ENCODE measurements around the gene EML3. TPM values are rescaled to one million over a fixed set of nuclear protein-coding genes. Genes with fewer than 3 reads are reported as not detected.

Gene EML3
- total RNA-seq, 2 experiments from 2014 or later: 132 to 133 TPM

DNA sequence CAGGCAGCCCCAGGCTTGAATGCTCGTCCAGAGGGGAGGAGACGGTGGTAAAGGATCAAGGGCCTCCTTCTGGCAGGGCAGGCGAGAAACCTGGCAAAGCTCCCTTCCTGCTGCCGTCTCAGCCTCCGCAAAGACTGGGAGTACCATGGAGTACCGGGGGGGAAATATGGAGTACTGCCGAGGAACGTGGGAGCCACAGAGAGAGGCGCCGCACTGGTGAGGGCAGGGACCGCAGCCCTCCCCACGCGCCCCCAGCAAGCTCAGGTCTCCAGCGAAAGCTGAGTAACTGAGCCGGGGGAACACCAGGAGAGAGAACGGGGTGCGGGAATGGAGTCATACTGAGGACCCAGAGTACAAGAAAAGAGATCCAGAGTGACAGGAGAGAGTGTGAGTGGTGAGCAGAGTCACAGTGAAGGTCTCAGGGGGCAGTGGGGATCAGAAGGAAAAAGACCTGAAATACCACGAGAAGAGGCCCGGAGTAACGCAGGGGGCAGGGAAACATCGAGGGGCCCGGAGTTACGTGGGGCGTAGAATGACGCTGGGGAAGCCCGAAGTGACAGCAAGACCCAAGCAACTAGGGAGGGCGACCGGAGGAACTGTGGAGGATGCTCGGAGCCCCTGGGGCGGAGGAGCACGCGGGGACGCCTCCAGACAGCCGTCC is 740 bp downstream of the EML3 start:
- Mint-ChIP-seq H3K4me3 (peak overlapping the region; percentile 100), H3K36me3 (peaks cover 18% of the 10 kb centered on the region), H3K27ac (peak overlapping the region; percentile 99), H3K4me1 (peaks cover 50% of the 10 kb centered on the region), H3K27me3 (no peaks in the 10 kb centered on the region), H3K9me3 (ENCODE audit: low read depth) (no peaks in the 10 kb centered on the region)
- ATAC-seq: peak; percentile 6
- CTCF ChIA-PET: interaction anchor here (0.7 to 4.2 kb wide), 31 partner anchors 8 to 175 kb away, joined by 3 to 54 read pairs (median 4); partner anchors contain the start of genes B3GAT3, BSCL2, C11orf98 and CSKMT
- DNase-seq: peak; percentile 70

DNA sequence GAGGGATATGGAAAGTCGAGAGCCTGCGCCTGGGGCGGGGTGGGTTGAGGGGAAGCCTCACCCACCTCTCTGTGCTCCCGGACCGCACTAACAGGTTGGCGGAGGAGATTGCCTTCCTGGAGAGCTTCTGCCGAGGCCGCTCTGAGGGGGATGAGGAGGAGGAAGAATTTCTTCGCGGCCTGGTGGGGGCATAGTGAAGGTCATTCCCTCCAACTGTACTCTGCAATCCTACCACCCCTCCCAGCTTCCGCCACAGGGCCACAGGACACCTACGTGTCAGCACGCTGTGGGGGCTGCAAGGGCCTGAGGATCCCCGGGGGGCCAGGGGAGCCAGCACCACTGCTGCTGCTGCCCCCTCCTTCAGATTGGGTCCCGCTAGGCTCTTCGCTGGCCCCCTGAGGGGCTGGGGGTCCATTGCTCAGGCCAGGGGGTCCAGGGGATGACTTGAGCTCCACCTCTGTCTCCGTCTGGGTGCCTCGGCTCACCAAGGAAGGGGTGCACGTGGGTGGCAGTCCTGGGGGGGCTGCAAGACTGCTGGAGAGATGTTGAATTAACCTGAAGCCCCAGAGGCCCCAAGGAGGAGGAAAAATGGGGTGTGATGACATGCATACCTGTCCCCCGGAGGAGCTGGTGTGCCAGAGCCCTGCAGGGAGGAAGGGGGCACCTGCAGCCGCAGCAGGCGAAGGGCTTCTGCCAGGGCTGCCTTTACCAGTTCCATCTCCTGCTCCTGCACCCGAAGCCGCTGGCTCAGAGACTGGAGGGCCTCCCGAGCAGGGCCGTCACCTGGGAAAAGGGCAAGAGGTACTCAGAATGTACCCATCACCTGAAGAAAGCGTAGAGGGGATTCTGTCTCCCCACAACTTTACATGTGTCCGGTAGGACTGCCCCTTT is 1.5 kb downstream of the EML3 start:
- H3K9me3 Mint-ChIP-seq (ENCODE audit: low read depth): no peaks in the 10 kb centered on the region
- peak overlapping the region; percentile 100 for H3K4me3 Mint-ChIP-seq
- no peak for DNase-seq
- no peaks in the 10 kb centered on the region for H3K27me3 Mint-ChIP-seq
- H3K27ac Mint-ChIP-seq: peak overlapping the region; percentile 99
- H3K36me3 Mint-ChIP-seq: peaks cover 20% of the 10 kb centered on the region
- peaks cover 52% of the 10 kb centered on the region for H3K4me1 Mint-ChIP-seq
- CTCF ChIA-PET: interaction anchor here (0.7 to 4.2 kb wide), 25 partner anchors 10 to 176 kb away, joined by 3 to 54 read pairs (median 4); partner anchors contain the start of genes B3GAT3, C11orf98, CSKMT and GANAB
- no peak for ATAC-seq

DNA sequence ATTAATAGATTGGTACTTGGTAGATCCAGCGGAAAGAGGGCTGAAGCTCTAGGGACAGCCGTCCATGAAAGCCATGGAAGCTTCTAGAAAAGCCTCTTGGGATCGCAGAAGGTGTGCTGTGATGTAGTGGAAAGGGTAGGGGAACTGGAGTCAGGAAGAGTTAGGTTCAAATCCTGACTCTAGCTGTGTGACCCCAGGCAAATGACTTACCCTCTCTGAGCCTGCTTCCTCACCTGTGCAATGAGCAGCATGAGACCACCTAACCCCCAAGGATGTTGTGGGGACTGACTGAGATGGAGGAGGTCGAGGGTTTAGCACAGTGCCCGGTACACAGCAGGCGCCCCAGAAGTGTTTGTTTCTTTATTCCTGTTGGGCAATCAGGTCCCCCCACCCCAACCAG is 2.2 kb downstream of the EML3 start:
- Mint-ChIP-seq H3K9me3 (ENCODE audit: low read depth) (no peaks in the 10 kb centered on the region), H3K36me3 (peaks cover 21% of the 10 kb centered on the region), H3K27me3 (no peaks in the 10 kb centered on the region), H3K4me1 (peaks cover 53% of the 10 kb centered on the region), H3K27ac (peak overlapping the region; percentile 76), H3K4me3 (peak overlapping the region; percentile 100)
- ATAC-seq: no peak
- CTCF ChIA-PET: interaction anchor here (1.2 to 4.2 kb wide), 7 partner anchors 11 to 84 kb away, joined by 3 to 54 read pairs (median 9); partner anchors contain the start of genes B3GAT3, GANAB, MTA2 and TUT1
- DNase-seq: no peak

- H3K4me3 Mint-ChIP-seq: no peak overlapping the region
- H3K36me3 Mint-ChIP-seq: peaks cover 29% of the 10 kb centered on the region
- H3K4me1 Mint-ChIP-seq: peaks cover 51% of the 10 kb centered on the region
- CTCF ChIA-PET: interaction anchor here (1.0 to 2.0 kb wide), 2 partner anchors 86 to 87 kb away, joined by 3 to 9 read pairs; no protein-coding TSS in a partner anchor
- H3K27me3 Mint-ChIP-seq: no peaks in the 10 kb centered on the region
- peak overlapping the region; percentile 12 for H3K27ac Mint-ChIP-seq
- no peaks in the 10 kb centered on the region for H3K9me3 Mint-ChIP-seq (ENCODE audit: low read depth)
- DNase-seq: no peak
- ATAC-seq: no peak
Observed at GRCh38 chr11:62608776-62609175, 3.8 kb downstream of the EML3 start.

GRCh38 chr11:62607714-62608113 is 4.9 kb downstream of the EML3 start:
- ATAC-seq (no peak), DNase-seq (no peak)
- H3K27me3 Mint-ChIP-seq: no peaks in the 10 kb centered on the region
- H3K4me1 Mint-ChIP-seq: peaks cover 52% of the 10 kb centered on the region
- H3K36me3 Mint-ChIP-seq: peaks cover 36% of the 10 kb centered on the region
- no peaks in the 10 kb centered on the region for H3K9me3 Mint-ChIP-seq (ENCODE audit: low read depth)
- H3K4me3 Mint-ChIP-seq: no peak overlapping the region
- H3K27ac Mint-ChIP-seq: no peak overlapping the region
- CTCF ChIA-PET: interaction anchor here (1.0 to 1.1 kb wide), 2 partner anchors 14 to 88 kb away, joined by 3 read pairs; no protein-coding TSS in a partner anchor

DNA sequence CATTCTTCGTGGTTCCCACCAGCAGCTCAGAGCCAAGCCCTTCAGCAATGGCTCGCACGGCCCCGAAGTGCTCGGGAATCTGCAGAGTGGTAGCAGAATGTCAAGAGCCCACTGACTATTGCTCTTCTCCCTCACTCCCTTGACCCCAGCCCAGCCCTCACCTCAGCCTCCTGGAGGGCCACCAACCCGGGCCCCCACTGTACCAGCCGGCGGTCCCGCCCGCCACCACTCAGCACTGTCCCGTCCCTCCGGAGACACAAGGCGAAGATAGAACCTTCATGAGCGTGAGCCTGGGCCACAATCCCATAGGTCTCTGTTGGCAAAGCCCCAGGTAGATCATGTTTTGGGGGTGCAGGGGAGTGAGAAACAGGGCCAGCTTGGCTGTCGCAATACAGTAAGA is 6.7 kb downstream of the EML3 start:
- Mint-ChIP-seq H3K36me3 (peaks cover 36% of the 10 kb centered on the region), H3K4me1 (peaks cover 49% of the 10 kb centered on the region), H3K4me3 (no peak overlapping the region), H3K27me3 (no peaks in the 10 kb centered on the region), H3K9me3 (ENCODE audit: low read depth) (no peaks in the 10 kb centered on the region), H3K27ac (no peak overlapping the region)
- DNase-seq: no peak
- no peak for ATAC-seq
- CTCF ChIA-PET: interaction anchor here (1.2 to 1.8 kb wide), 2 partner anchors 15 kb away, joined by 3 to 5 read pairs; partner anchors contain the start of gene TUT1

- Mint-ChIP-seq H3K4me1 (peaks cover 44% of the 10 kb centered on the region), H3K27ac (no peak overlapping the region), H3K4me3 (no peak overlapping the region), H3K27me3 (no peaks in the 10 kb centered on the region), H3K9me3 (ENCODE audit: low read depth) (no peaks in the 10 kb centered on the region), H3K36me3 (peaks cover 38% of the 10 kb centered on the region)
- DNase-seq: no peak
- CTCF ChIA-PET: interaction anchor here (1.8 kb wide), 1 partner anchor 14 kb away, joined by 5 read pairs; the partner anchor contains the start of gene TUT1
- no peak for ATAC-seq
Observed at GRCh38 chr11:62605467-62605866, 7.1 kb downstream of the EML3 start.

DNA sequence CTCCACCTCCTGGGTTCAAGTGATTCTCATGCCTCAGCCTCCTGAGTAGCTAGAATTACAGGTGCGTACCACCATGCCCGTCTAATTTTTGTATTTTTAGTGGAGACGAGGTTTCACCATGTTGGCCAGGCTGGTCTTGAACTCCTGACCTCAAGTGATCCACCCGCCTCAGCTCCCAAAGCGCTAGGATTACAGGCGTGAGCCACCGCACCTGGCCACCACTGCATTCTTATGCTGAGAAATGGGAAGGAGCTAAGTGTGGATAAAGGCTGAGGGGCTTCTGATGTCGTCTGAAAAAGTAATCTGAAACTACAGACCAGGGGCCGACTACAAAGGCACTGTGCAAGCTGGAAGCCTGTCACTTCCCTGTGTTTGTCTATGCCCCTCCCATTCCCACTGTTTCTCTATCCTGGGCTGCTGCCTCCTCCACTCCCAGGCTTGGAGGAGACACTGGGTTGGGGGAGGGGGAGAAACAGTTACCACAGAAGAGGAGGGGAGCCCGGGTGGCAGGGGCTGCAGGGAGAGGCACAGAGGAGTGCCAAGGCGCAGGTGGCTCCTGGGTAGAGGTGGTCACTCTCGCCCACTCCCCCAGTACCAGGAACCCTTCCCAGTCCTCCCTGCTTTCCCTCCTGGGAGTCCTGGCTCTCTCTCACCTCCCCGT is 8.0 kb downstream of the EML3 start:
- ATAC-seq: no peak
- H3K27me3 Mint-ChIP-seq: no peaks in the 10 kb centered on the region
- CTCF ChIA-PET: interaction anchor here (0.8 to 1.8 kb wide), 3 partner anchors 10 to 89 kb away, joined by 3 to 5 read pairs (median 5); no protein-coding TSS in a partner anchor
- peak overlapping the region; percentile 26 for H3K27ac Mint-ChIP-seq
- H3K4me3 Mint-ChIP-seq: no peak overlapping the region
- no peaks in the 10 kb centered on the region for H3K9me3 Mint-ChIP-seq (ENCODE audit: low read depth)
- DNase-seq: no peak
- peaks cover 44% of the 10 kb centered on the region for H3K4me1 Mint-ChIP-seq
- peaks cover 43% of the 10 kb centered on the region for H3K36me3 Mint-ChIP-seq

GRCh38 chr11:62603776-62604299 is 8.7 kb downstream of the EML3 start:
- Mint-ChIP-seq H3K36me3 (peaks cover 47% of the 10 kb centered on the region), H3K4me1 (peaks cover 46% of the 10 kb centered on the region), H3K27ac (no peak overlapping the region), H3K4me3 (peak overlapping the region; percentile 22), H3K27me3 (no peaks in the 10 kb centered on the region), H3K9me3 (ENCODE audit: low read depth) (no peaks in the 10 kb centered on the region)
- CTCF ChIA-PET: interaction anchor here (0.8 to 1.8 kb wide), 6 partner anchors 8 to 179 kb away, joined by 3 to 6 read pairs (median 4); partner anchors contain the start of gene TUT1
- ATAC-seq (no peak), DNase-seq (no peak)

GRCh38 chr11:62603072-62603408 is 9.5 kb downstream of the EML3 start:
- peak overlapping the region; percentile 22 for H3K4me3 Mint-ChIP-seq
- H3K27ac Mint-ChIP-seq: peak overlapping the region; percentile 24
- H3K9me3 Mint-ChIP-seq (ENCODE audit: low read depth): no peaks in the 10 kb centered on the region
- ATAC-seq (no peak), DNase-seq (no peak)
- CTCF ChIA-PET: interaction anchor here (1.1 to 1.8 kb wide), 5 partner anchors 9 to 178 kb away, joined by 3 to 6 read pairs (median 5); partner anchors contain the start of gene TUT1
- no peaks in the 10 kb centered on the region for H3K27me3 Mint-ChIP-seq
- H3K36me3 Mint-ChIP-seq: peaks cover 53% of the 10 kb centered on the region
- peaks cover 48% of the 10 kb centered on the region for H3K4me1 Mint-ChIP-seq

DNA sequence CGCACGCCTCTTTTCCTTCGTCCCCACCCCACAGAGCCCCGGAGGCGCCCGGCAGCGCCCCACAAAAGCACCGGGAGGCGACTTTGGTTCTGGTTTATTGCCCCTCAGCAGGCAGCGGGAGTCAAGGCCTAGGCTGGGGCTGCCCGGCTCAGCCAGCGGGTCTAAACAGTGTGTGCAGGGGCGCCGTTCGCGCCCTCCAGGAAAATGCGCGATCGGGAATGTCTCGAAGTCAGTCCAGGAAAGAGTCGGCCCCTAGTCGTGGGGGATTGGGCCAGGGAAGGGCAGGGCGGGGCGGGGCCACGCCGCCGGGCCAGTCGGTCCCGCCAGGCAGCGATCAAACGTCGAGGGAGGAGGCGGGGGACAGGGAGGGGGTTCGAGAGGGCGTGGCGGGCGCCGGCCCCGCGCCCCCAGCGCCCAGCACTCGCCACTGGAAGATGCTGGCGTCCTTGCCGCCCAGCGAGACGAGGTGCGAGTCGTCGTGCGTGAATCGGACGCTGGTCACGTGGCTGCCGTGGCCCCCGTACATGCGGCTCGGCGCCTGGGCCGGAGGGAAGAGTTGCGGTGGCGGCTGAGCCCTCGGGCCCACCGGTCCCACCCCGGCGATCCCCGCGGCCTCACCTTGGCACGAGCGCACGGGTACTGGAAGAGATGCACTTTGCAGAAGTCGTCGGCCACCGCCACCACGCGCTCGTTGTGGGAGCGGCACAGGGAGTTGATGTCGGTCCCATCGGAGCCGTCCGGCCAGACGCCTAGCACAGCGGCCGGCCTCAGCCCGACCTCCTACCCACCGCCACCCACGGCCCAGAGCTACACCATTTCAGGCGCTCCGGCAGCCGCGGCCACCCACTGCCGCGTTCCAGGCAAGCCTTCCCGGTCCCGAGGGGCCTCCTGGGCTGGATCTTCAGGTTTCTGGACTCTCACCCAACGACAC is 10.2 kb downstream of the EML3 start:
- Mint-ChIP-seq H3K4me1 (peaks cover 48% of the 10 kb centered on the region), H3K27ac (peak overlapping the region; percentile 94), H3K27me3 (no peaks in the 10 kb centered on the region), H3K36me3 (peaks cover 56% of the 10 kb centered on the region), H3K4me3 (peak overlapping the region; percentile 97), H3K9me3 (ENCODE audit: low read depth) (no peaks in the 10 kb centered on the region)
- DNase-seq: no peak
- CTCF ChIA-PET: interaction anchor here (0.7 to 4.9 kb wide), 15 partner anchors 9 to 125 kb away, joined by 3 to 34 read pairs (median 4); partner anchors contain the start of genes B3GAT3, C11orf98, CSKMT and EML3
- no peak for ATAC-seq
